ENCODE data around the gene ELF2.

DNA sequence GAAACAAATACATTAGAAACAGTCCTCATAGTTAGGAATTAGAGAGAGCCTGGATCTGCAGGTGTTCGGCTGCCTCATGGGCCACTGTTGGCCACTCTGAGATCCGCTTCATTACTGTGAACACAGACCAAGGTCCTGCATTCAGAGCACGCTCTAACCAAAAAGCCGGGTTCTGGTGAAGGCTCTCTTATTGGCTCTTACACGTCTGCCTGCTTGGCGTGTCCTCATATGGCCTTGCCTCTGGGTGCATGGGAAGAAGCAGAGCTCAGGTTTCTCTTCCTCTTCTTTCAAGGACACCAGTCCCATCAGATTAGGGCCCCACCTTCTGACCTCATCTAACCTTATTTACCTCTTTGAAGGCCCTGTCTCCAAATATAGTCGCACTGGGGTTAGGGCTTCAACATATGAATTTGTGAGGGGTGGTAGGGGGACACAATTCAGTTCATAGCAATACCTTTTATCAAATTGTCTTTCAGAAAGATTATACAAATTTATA is 37.1 kb upstream of the ELF2 start:
- no peak for TF ChIP-seq SIN3A (conservative IDR thresholded peaks at IDR 0.05 in 1 of 2, IDR thresholded peaks at IDR 0.05 in 1 of 2; ENCODE audit: low read depth in 1 of 2, low read length in 2 of 2)
- no peak for TF ChIP-seq CTCF (IDR thresholded peaks at IDR 0.05; ENCODE audit: control extremely low read depth in 1 of 3, insufficient read depth in 1 of 3, low read depth in 1 of 3, low read length in 3 of 3)
- no peak for TF ChIP-seq HDAC2 (IDR thresholded peaks at IDR 0.05; ENCODE audit: borderline replicate concordance in 1 of 2, low read depth in 2 of 2, low read length in 2 of 2)
- no peak for TF ChIP-seq SIX5 (IDR thresholded peaks at IDR 0.05; ENCODE audit: low read depth, low read length)
- TF ChIP-seq TAF1 (IDR thresholded peaks at IDR 0.05; ENCODE audit: low read depth, low read length): no peak
- TF ChIP-seq RAD21 (IDR thresholded peaks at IDR 0.05 in 1 of 2, conservative IDR thresholded peaks at IDR 0.05 in 1 of 2; ENCODE audit: low read depth in 2 of 2, low read length in 2 of 2): 0 out of 4 replicates have a peak, but pooled peaks of 1 of the 2 experiments have one; percentile 7
- TF ChIP-seq NANOG (IDR thresholded peaks at IDR 0.05; ENCODE audit: insufficient read depth, low read depth, low read length, poor library complexity, severe bottlenecking): no peak
